K562 (cell line): ENCODE results near the gene NFIB. TPM values are rescaled to one million over a fixed set of nuclear protein-coding genes. Genes with fewer than 3 reads are reported as not detected.

Source experiments
- ATAC-seq: fragments of 200-7000 bp; cut with Tn5 transposase; 3 replicates; pipeline ENCODE4 v1.9.1; 2020; ENCODE audit warnings: moderate library complexity
- BruUV-seq: library from RNA; stranded (reverse); fragments of 400-500 nt; replicated peaks from 2 replicates; lab custom pipeline; 2021; lab: Mats Ljungman, UMichigan
- CTCF ChIA-PET: fragments of 300-600 bp; formaldehyde crosslinking; extraction: SDS; loops from one replicate; lab custom pipeline; 2021; ENCODE audit warnings: low intra/inter-chr PET ratio; lab: Yijun Ruan, JAX
- POLR2A ChIA-PET: fragments of 300-600, 350-650 bp; sonication (Branson Sonifier 250); formaldehyde crosslinking; extraction: SDS; loops from one replicate; lab custom pipeline; 2021; ENCODE audit warnings: antibody characterized with exemption, inconsistent platforms; lab: Yijun Ruan, JAX
- DNase-seq, 4 experiments: peaks; one replicate each; pipeline versions ENCODE4 v3.0.0 to v3.0.0-alpha.2; 2011 to 2018; ENCODE audit warnings: low spot score in 3 of 4, mixed read lengths in 3 of 4; ENCODE audit errors: extremely low read depth in 1 of 4
- FAIRE-seq: peaks from 2 replicates; lab custom pipeline; 2011; peaks lifted over from hg19 to GRCh38; lab: Jason Lieb, UNC
- H2AFZ ChIP-seq: 2 replicates; pipeline ENCODE4 v1.6.0; 2011; ENCODE audit warnings: low read depth, low read length, control low read depth, inconsistent platforms
- H3K27ac ChIP-seq: fragments of 200-600 bp; 3 replicates; pipeline ENCODE4 v1.8.0; 2011; ENCODE audit warnings: low read depth, mild to moderate bottlenecking, control low read depth, inconsistent platforms, low read length, moderate library complexity, mixed read lengths; ENCODE audit errors: extremely low read depth
- H3K27me3 ChIP-seq, 2 experiments: fragments of 300-600 bp in 1 of 2; 2 replicates in 1 of 2; 3 replicates in 1 of 2; pipeline versions ENCODE4 v1.6.0 to v1.8.0; 2011; ENCODE audit warnings: inconsistent platforms in 2 of 2, low read length in 2 of 2, mild to moderate bottlenecking in 1 of 2, mixed read lengths in 1 of 2, moderate library complexity in 1 of 2; ENCODE audit not compliant: control insufficient read depth in 2 of 2, insufficient read depth in 2 of 2
- H3K36me3 ChIP-seq: fragments of 300-600 bp; 3 replicates; pipeline ENCODE4 v1.8.0; 2011; ENCODE audit warnings: mild to moderate bottlenecking, low read length, inconsistent platforms; ENCODE audit not compliant: control insufficient read depth, insufficient read depth
- H3K4me1 ChIP-seq, 2 experiments: fragments of 200-600 bp in 1 of 2; replicated peaks in 1 of 2; 2 replicates in 1 of 2; 3 replicates in 1 of 2; pipeline versions ENCODE4 v1.5.1 to v1.8.0; 2011; ENCODE audit warnings: inconsistent platforms in 2 of 2, low read length in 2 of 2, mild to moderate bottlenecking in 1 of 2, mixed read lengths in 1 of 2, moderate library complexity in 1 of 2; ENCODE audit not compliant: control insufficient read depth in 2 of 2, insufficient read depth in 2 of 2
- H3K4me2 ChIP-seq: 2 replicates; pipeline ENCODE4 v1.6.1; 2011; ENCODE audit warnings: low read length, control low read depth, inconsistent platforms, mixed read lengths; ENCODE audit not compliant: insufficient read depth
- H3K4me3 ChIP-seq: fragments of 200-600 bp; sonication (generic), shearing (Covaris generic); 2 replicates; pipeline ENCODE4 v1.5.1; 2016; ENCODE audit warnings: control low read depth, inconsistent platforms
- H3K79me2 ChIP-seq: fragments of 200-600 bp; 3 replicates; pipeline ENCODE4 v1.8.0; 2011; ENCODE audit warnings: low read length, inconsistent platforms; ENCODE audit not compliant: control insufficient read depth, insufficient read depth
- H3K9ac ChIP-seq, 2 experiments: 2 replicates each; pipeline versions ENCODE4 v1.6.0 to v1.6.1; 2011; ENCODE audit warnings: low read depth in 2 of 2, low read length in 2 of 2, control low read depth in 1 of 2, inconsistent platforms in 1 of 2, mild to moderate bottlenecking in 1 of 2, mixed read lengths in 1 of 2; ENCODE audit not compliant: insufficient read depth in 1 of 2
- H3K9me1 ChIP-seq: one replicate; pipeline ENCODE4 v1.6.0; 2011; ENCODE audit warnings: inconsistent platforms, mild to moderate bottlenecking, low read length, moderate library complexity; ENCODE audit not compliant: control insufficient read depth, insufficient read depth
- H3K9me3 ChIP-seq: replicated peaks from 2 replicates; pipeline ENCODE4 v1.5.1; 2011; ENCODE audit warnings: low read depth, low read length, inconsistent platforms; ENCODE audit not compliant: control insufficient read depth, insufficient read depth
- H4K20me1 ChIP-seq: replicated peaks from 2 replicates; pipeline ENCODE4 v1.6.1; 2011; ENCODE audit warnings: low read length, inconsistent platforms, mixed read lengths; ENCODE audit not compliant: control insufficient read depth, insufficient read depth
- NONO ChIP-seq, 2 experiments: fragments of 200-400 bp in 1 of 2; fragments of 450-650 bp in 1 of 2; formaldehyde crosslinking in 1 of 2; IDR thresholded peaks; 2 replicates each; pipeline ENCODE4 v1.6.1; 2017; ENCODE audit warnings: low read depth in 2 of 2, mild to moderate bottlenecking in 2 of 2, moderate library complexity in 2 of 2, low read length in 1 of 2
- PTRF ChIP-seq: fragments of 450-650 bp; IDR thresholded peaks from 2 replicates; pipeline ENCODE4 v1.6.1; 2016; ENCODE audit warnings: mild to moderate bottlenecking, missing genetic modification characterization, missing compliant biosample characterization
- STAG1 ChIP-seq: sonication (generic); formaldehyde crosslinking; IDR thresholded peaks from 2 replicates; pipeline ENCODE4 v1.5.0; 2020; ENCODE audit warnings: missing genetic modification reagents, borderline replicate concordance
- ZNF696 ChIP-seq: fragments of 250-450 bp; sonication (Bioruptor Pico); conservative IDR thresholded peaks from 2 replicates; pipeline ENCODE4 v1.4.0; 2020; ENCODE audit warnings: mild to moderate bottlenecking, moderate library complexity
- WGBS: fragments of 100-300 bp; shearing (Covaris generic); methylation state at CpG from one replicate; pipeline ENCODE4 v1.1.6; 2016; ENCODE audit warnings: low coverage, mixed read lengths; ENCODE audit not compliant: insufficient coverage; ENCODE audit errors: missing lambda C conversion rate; 5-methylcytosine and 5-hydroxymethylcytosine counted together
- in situ Hi-C: fragments of 300-500 bp; cut with MboI; formaldehyde crosslinking; loops from 4 replicates; pipeline ENCODE4 v1.15.0; 2018; ENCODE audit warnings: inconsistent platforms, mixed read lengths
- intact Hi-C: fragments of 100-400 bp; cut with micrococcal nuclease; formaldehyde crosslinking; loops from 2 replicates; pipeline ENCODE4 v1.14.2; 2022
- polyA plus RNA-seq, 8 experiments: library from polyadenylated mRNA; depleted of rRNA in 4 of 8; stranded (reverse) in 5 of 8; unstranded in 3 of 8; fragments of >200 nt; fragmentation: Nextera tagmentation in 2 of 8; fragmentation: Illumina TruSeq in 1 of 8; extraction: Ambion mirVana in 2 of 8; extraction: Trizol in 1 of 8; gene quantifications; 2 replicates each; pipeline versions ENCODE4 v1.2.1 to v1.2.3, GENCODE V29; 2011 to 2014; ENCODE audit warnings: inconsistent platforms in 1 of 8, missing spikeins in 1 of 8
- total RNA-seq, 7 experiments: library from RNA; depleted of rRNA in 6 of 7; stranded (reverse); fragments of >200 nt in 6 of 7; fragmentation: Illumina TruSeq in 2 of 7; extraction: Trizol in 2 of 7; gene quantifications; 2 replicates each; pipeline versions ENCODE4 v1.2.1 to v1.2.3, GENCODE V29; 2011 to 2021; ENCODE audit warnings: low replicate concordance in 1 of 7

The NFIB gene
- total and polyA plus RNA-seq, 9 of the 15 experiments (the other 6 are each of a cell fraction or from before 2014, with no cell fraction given): 1.2 to 3.3 (median 1.9) TPM

DNA sequence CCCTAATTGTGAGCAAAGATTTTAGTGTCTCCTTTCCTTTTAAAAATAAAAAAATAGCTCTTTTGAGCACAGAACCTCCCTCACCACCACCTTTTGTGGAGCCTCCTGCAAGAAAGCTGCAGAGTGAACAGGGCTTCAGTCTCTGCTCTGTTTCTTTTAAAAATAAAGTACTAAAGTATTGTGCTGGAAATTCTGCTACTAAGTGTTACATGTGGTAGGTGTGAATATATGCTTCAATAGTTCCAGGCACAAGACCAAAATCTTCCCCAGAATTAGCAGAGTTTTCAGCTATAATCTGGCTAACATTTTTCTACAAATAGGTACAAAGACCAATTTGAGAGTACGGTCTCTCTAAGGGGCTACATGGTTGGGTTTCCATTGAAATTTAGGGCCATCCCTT is 40.3 kb upstream of the NFIB start:
- ChIA-PET POLR2A (no interaction called here), CTCF (interaction anchor here (1.3 kb wide), 1 partner anchor 285 kb away, joined by 5 read pairs; no protein-coding TSS in a partner anchor)
- Histone ChIP-seq H4K20me1 (no peaks in the 10 kb centered on the region), H2AFZ (no peak overlapping the region), H3K27ac (no peak overlapping the region), H3K4me3 (no peak overlapping the region), H3K9me1 (no peaks in the 10 kb centered on the region), H3K4me2 (no peak overlapping the region), H3K79me2 (no peaks in the 10 kb centered on the region), H3K9me3 (no peaks in the 10 kb centered on the region), H3K9ac (no peak overlapping the region), H3K4me1 (peaks cover 4 to 9% of the 10 kb centered on the region in 2 experiments; a peak in 3 of 5 replicates), H3K36me3 (no peaks in the 10 kb centered on the region), H3K27me3 (no peaks in the 10 kb centered on the region)
- FAIRE-seq: no peak
- no peak for ATAC-seq
- in situ Hi-C loops: loop anchor here (10.0 kb wide), 1 partner anchor 389 kb away; no protein-coding TSS in a partner anchor
- WGBS: 33% methylated on average over 1 of the region's 1 CpG
- no TSS peak for BruUV-seq
- TF ChIP-seq ZNF696 (CRISPR knock-in tag) (no peak), NONO (IDR thresholded peaks at IDR 0.05; ENCODE audit: low read depth in 2 of 2, low read length in 1 of 2) (no peak), PTRF (no peak), STAG1 (CRISPR knock-in tag) (no peak)
- intact Hi-C loops: no loop called here
- DNase-seq: no peak
